PFSK-1 (cell line): ENCODE measurements around the gene F7.

ENCODE experiments used
- POLR2AphosphoS5 ChIP-seq: IDR thresholded peaks from 2 replicates; pipeline ENCODE4 v1.6.1; 2012; ENCODE audit warnings: low read depth, mild to moderate bottlenecking, control low read depth, low read length, moderate library complexity
- REST ChIP-seq, 2 experiments: IDR thresholded peaks; 2 replicates each; pipeline versions ENCODE4 v1.6.1 to v1.8.0; 2011 to 2012; ENCODE audit warnings: low read depth in 2 of 2, low read length in 2 of 2, control low read depth in 1 of 2, inconsistent platforms in 1 of 2, mild to moderate bottlenecking in 1 of 2, moderate library complexity in 1 of 2; ENCODE audit not compliant: insufficient read depth in 1 of 2
- TAF1 ChIP-seq: IDR thresholded peaks from 2 replicates; pipeline ENCODE4 v1.6.1; 2012; ENCODE audit warnings: low read length, control low read depth, borderline replicate concordance; ENCODE audit not compliant: insufficient read depth

- TF ChIP-seq TAF1 (no peak), REST (IDR thresholded peaks at IDR 0.05; ENCODE audit: insufficient read depth in 1 of 2, low read depth in 2 of 2, low read length in 2 of 2) (no peak), POLR2AphosphoS5 (no peak)
Measured at GRCh38 chr13:113084094-113084942, 21.3 kb upstream of the F7 start.
